Prostate gland (tissue), 2 donors: ENCODE data around the gene ULBP1. TPM values are rescaled to one million over a fixed set of nuclear protein-coding genes. Genes with fewer than 3 reads are reported as not detected.
"Not testable (repeated sequence)": the region's sequence is repeated elsewhere in the genome, so short reads cannot be mapped to it uniquely, and the experiment has no call there.

Experiments used
- DNase-seq: peaks from one replicate; pipeline ENCODE4 v3.0.0-alpha.2; 2019; ENCODE audit warnings: low spot score
- H3K27ac ChIP-seq, 2 donors: fragments of 200-600 bp; sonication (generic); 2 replicates each; pipeline ENCODE4 v1.5.1; 2017 to 2019
- H3K27me3 ChIP-seq: fragments of 200-600 bp; sonication (generic); replicated peaks from 2 replicates; pipeline ENCODE4 v1.5.1; 2019; ENCODE audit not compliant: insufficient read depth
- H3K36me3 ChIP-seq, 2 donors: fragments of 200-600 bp; sonication (generic); 1 replicate in 1 of 2; 2 replicates in 1 of 2; pipeline versions ENCODE4 v1.5.1 to v1.8.1; 2017 to 2019
- H3K4me1 ChIP-seq: fragments of 200-600 bp; sonication (generic); replicated peaks from 2 replicates; pipeline ENCODE4 v1.5.1; 2019
- H3K4me3 ChIP-seq, 2 donors: fragments of 200-600 bp; sonication (generic); 2 replicates each; pipeline ENCODE4 v1.5.1; 2017 to 2019
- H3K9me3 ChIP-seq: fragments of 200-600 bp; sonication (generic); 2 replicates; pipeline ENCODE4 v1.5.1; 2017
- CTCF ChIP-seq, 4 experiments: fragments of 200-600 bp in 2 of 4; fragments of 450-650 bp in 2 of 4; sonication (generic) in 2 of 4; IDR thresholded peaks; 1 replicate in 3 of 4; 2 replicates in 1 of 4; pipeline ENCODE4 v1.5.1; 2016 to 2019; ENCODE audit warnings: antibody characterized with exemption in 4 of 4, mild to moderate bottlenecking in 2 of 4, moderate library complexity in 2 of 4
- POLR2A ChIP-seq: fragments of 450-650 bp; IDR thresholded peaks from one replicate; pipeline ENCODE4 v1.6.1; 2016; ENCODE audit warnings: antibody characterized with exemption, mild to moderate bottlenecking
- POLR2AphosphoS5 ChIP-seq: sonication (generic); formaldehyde crosslinking; IDR thresholded peaks from one replicate; pipeline ENCODE4 v1.6.1; 2017; ENCODE audit warnings: antibody characterized with exemption
- WGBS: methylation state at CpG from one replicate; pipeline ENCODE4 v1.1.5; 2018; 5-methylcytosine and 5-hydroxymethylcytosine counted together
- intact Hi-C: fragments of 100-400 bp; cut with DNase I; formaldehyde crosslinking; loops from one replicate; pipeline ENCODE4 v1.14.2; 2022
- total RNA-seq, 2 donors: library from RNA; depleted of rRNA; stranded (reverse); fragments of >200 nt; gene quantifications; one replicate each; pipeline ENCODE4 v1.1.0, GENCODE V29; 2016

ULBP1 gene
- total RNA-seq, 2 donors from 2014 or later: 2.8 TPM; not detected in 1

DNA sequence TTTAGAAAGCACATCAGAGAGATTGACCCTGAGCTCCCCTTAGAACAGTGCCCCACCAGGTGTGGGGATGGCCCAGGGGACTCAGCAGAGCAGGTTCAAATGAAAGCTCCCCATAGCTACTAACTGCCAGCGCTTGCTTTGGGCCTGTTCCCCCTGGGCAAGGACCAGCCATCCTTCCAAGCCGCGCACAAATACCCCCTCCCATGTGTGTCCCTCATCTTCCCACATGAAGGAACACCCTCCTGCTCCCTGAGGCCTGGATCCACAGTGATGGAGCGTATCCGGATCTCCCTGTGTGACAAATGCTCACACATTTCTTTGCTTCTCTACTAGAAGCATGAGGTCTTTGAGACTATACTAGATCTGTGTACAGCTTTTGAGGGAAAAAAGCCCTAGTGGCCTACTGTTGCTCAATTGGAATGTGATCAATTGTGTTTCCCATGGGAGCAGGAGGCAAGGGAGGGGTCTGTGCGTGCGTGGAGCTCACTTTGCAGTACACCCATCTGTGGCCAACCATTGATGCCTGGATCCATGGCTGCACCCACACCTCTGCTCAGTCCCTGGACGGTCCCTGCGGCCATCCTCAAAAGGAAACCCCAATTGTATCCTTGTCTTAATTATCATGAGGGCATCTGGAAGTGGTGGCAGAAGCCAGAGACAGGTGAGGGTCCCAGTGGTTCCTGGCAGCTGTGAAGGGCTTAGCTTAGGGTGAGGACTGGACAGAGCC, 39.4 kb upstream of the ULBP1 start:
- no peaks in the 10 kb centered on the region for H3K9me3 ChIP-seq
- no peak for DNase-seq
- no peak for TF ChIP-seq CTCF (IDR thresholded peaks at IDR 0.05)
- TF ChIP-seq POLR2A: no peak
- no peak for TF ChIP-seq POLR2AphosphoS5
- intact Hi-C loops: loop anchor here (10.0 kb wide), 2 partner anchors 200 to 360 kb away; partner anchors contain the start of gene GINM1
- H3K36me3 ChIP-seq: no peaks in the 10 kb centered on the region
- no peaks in the 10 kb centered on the region for H3K4me1 ChIP-seq
- H3K27me3 ChIP-seq: no peaks in the 10 kb centered on the region
- no peak overlapping the region for H3K4me3 ChIP-seq
- WGBS: 81% methylated on average over 6 of the region's 9 CpGs
- H3K27ac ChIP-seq: no peak overlapping the region

DNA sequence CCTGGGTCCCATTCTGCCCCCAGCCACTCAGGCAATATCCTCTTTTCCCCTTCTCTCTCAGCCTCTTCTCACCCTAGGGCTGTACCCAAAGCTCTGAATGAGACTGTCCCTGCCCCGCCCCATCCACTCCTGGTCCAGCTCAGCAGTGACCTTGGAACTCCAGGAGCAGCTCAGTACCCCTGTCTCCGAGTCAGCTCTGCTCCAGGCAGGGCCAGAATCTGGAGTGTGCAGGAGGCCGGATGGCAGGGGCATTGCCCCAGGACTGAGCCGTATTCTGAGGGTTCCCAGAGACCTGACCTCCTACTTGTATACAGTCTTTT, 38.9 kb upstream of the ULBP1 start:
- no peak for DNase-seq
- intact Hi-C loops: loop anchor here (10.0 kb wide), 2 partner anchors 200 to 360 kb away; partner anchors contain the start of gene GINM1
- Histone ChIP-seq H3K27ac (no peak overlapping the region), H3K4me1 (no peaks in the 10 kb centered on the region), H3K9me3 (no peaks in the 10 kb centered on the region), H3K36me3 (no peaks in the 10 kb centered on the region), H3K27me3 (no peaks in the 10 kb centered on the region), H3K4me3 (no peak overlapping the region)
- WGBS: 98% methylated on average over 4 of the region's 4 CpGs
- no peak for TF ChIP-seq POLR2AphosphoS5

GRCh38 chr6:149925253-149925973, 38.3 kb upstream of the ULBP1 start:
- 17% methylated on average over 24 of the region's 34 CpGs for WGBS
- intact Hi-C loops: loop anchor here (10.0 kb wide), 2 partner anchors 201 to 361 kb away; partner anchors contain the start of gene GINM1
- Histone ChIP-seq H3K9me3 (no peaks in the 10 kb centered on the region), H3K4me3 (peak overlapping the region; percentile 39 to 41), H3K27me3 (no peaks in the 10 kb centered on the region), H3K4me1 (no peaks in the 10 kb centered on the region), H3K27ac (peak overlapping the region; percentile 35 to 52), H3K36me3 (no peaks in the 10 kb centered on the region)
- DNase-seq: no peak
- no peak for TF ChIP-seq CTCF (IDR thresholded peaks at IDR 0.05)
- no peak for TF ChIP-seq POLR2A
- TF ChIP-seq POLR2AphosphoS5: no peak

GRCh38 chr6:149925974-149926777, 37.6 kb upstream of the ULBP1 start:
- H3K36me3 ChIP-seq: no peaks in the 10 kb centered on the region
- WGBS: 3% methylated on average over 31 of the region's 31 CpGs
- TF ChIP-seq CTCF (IDR thresholded peaks at IDR 0.05) (peak; percentile 74 to 96 (median 88)), POLR2A (no peak), POLR2AphosphoS5 (peak; percentile 45)
- H3K27ac ChIP-seq: peak overlapping the region; percentile 35 to 52
- peak; percentile 90 for DNase-seq
- H3K9me3 ChIP-seq: no peaks in the 10 kb centered on the region
- no peaks in the 10 kb centered on the region for H3K27me3 ChIP-seq
- intact Hi-C loops: loop anchor here (1.0 to 10.0 kb wide), 3 partner anchors 92 to 361 kb away; partner anchors contain the start of gene GINM1
- H3K4me3 ChIP-seq: peak overlapping the region; percentile 39 to 41
- H3K4me1 ChIP-seq: no peaks in the 10 kb centered on the region

DNA sequence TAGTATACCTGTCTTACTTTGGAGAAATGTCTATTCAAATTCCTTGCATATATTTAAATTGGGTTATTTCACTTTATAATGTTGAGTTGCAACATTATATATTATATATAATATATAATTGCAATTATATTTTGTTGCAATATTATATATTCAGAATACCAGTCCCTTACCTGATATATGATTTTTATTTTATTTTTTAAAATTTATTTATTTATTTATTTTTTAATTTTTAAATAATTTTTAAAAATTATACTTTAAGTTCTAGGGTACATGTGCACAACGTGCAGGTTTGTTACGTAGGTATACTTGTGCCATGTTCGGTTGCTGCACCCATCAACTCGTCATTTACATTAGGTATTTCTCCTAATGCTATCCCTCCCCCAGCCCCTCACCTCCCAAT, 36.7 kb upstream of the ULBP1 start:
- intact Hi-C loops: loop anchor here (10.0 kb wide), 2 partner anchors 202 to 362 kb away; partner anchors contain the start of gene GINM1
- H3K27me3 ChIP-seq, H3K4me3 ChIP-seq, H3K9me3 ChIP-seq, H3K4me1 ChIP-seq, DNase-seq, H3K27ac ChIP-seq, H3K36me3 ChIP-seq: not testable (repeated sequence)
- 89% methylated on average over 4 of the region's 4 CpGs for WGBS
